NCI-H748 treated with DMSO at 0.1 percent for 48 hours (cell line): ENCODE results near the gene CBX2.

Experiments
- DNase-seq: peaks from one replicate; lab custom pipeline; 2025; lab: John Stamatoyannopoulos, UW

Gene CBX2

DNA sequence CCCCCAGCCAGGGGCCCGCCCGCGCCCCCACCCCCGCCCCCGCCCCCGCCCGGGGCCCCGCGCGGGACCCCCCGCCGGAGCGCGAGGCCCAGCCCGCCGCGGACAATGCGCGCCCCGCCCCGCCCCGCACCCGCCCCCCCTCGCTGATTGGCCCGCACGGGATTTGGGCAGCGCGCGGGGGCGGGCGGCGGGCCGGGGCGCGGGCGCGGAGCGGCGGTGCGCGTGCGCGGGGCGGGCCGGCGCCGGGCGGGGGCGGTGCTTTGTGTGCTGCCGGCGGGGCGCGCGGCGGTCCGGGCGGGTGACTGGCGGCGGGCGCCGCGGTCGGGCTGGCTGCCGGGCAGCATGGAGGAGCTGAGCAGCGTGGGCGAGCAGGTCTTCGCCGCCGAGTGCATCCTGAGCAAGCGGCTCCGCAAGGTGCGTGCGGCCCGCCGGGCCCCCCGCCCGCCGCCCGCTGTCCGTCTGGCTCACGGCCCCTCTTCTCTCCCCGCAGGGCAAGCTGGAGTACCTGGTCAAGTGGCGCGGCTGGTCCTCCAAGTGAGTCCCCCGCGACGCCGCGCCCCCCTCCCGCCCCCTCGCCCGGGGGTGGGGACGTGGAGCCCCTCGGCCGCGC lies at the start of gene CBX2:
Gene CBX2, plus strand, starts transcription at position 255 of the 610 bp plus-strand sequence. Its CDS starts 88 bp downstream, at position 343.
- peak; percentile 27 for DNase-seq

DNA sequence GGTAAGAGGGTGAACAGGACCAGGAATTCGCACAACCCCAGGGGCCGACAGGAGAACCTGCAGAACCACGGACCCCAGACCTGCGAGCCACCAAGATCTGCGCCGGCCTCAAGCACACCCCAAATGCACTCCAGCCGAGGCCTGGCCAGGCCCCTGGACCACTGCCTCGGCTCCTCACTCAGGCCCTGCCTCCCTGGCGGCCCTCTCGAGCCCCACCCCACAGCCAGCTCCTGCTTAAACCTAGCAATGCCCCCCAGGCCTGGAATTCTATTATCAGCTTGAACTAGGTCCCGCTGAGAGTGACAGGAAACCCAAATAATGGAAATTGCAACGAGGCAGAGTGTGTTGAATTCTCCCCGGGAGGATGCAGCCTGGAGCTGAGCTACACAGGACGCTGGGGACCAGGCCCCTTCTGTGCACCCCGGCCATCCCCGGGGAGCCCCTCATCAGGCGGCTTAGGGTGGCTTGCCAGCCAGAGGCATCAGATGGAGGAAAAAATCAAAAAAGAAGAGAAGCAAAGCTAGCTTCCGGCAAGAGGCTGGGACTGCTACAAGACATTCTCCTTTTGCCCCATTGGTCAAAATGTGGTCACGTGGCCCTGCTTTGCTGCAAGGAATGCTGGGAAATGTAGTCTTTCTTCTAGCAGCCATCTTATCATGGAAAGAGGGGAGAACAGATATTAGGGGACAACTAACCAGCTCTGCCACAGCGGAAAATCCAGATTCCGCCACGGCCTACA lies 49.6 kb upstream of the CBX2 start:
- DNase-seq, result no peak

DNA sequence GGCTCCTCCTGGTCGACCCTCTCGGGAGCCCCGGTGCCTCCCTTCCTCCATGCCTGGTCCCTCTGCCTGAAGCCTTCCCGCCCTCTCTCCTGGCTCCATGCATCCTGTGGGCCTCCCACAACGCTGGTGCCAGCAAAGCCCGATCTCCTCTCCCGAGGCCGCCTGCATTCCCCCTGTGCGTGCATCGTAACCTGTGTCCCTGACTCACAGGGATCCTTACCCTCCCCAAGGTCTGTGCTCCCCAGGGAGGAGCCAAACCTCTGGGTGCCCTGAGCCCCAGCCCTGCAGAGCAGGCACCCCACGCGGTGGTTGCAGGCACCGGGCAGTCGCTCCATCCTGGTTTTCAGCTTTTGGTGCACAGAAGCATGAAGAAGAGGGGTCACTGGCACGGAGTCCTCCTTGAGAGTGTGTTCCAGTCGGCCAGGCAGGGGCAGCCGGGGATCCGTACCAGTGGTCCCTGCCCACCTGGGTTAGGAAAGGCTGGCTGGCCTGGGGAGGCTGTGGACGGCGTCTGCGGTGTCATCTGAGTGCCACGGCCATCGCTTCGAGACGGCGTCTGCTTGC lies 49.0 kb upstream of the CBX2 start:
- no peak for DNase-seq

DNA sequence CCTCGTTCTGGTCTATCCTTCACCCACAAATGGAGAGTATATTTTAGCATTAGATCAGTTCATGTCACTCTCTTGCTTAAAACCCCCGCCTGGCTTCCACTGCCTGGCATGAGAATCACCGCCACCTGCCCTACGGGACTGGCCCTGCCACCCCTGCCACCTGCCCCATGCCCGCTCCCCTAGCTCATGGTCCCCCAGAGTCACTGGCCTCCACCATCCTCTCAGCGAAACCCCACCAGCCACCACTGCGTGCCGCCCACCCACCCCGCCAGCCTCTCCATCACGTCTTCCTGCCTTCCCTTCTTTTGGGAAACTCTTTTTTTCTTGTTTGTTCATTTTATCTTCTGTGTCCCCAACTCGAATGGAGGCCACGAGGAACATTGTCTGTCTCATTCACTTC lies 48.2 kb upstream of the CBX2 start:
- no peak for DNase-seq

DNA sequence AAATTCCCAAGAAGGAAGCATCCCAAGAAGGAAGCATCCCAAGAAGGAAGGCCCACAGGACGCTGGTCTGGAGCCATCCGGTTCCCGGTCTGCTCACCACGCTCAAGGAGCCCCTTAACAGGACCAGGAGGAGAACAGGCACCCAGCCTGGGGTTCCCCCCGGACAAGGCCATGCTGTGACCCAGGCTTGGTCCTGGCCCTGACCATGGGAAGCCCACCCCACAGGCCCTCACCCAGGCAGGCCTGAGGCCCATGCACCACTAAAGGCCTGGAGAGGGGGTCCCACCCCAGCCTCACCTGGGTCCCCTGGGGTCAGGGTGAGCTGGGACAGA lies 47.5 kb upstream of the CBX2 start:
- DNase-seq, result no peak

DNA sequence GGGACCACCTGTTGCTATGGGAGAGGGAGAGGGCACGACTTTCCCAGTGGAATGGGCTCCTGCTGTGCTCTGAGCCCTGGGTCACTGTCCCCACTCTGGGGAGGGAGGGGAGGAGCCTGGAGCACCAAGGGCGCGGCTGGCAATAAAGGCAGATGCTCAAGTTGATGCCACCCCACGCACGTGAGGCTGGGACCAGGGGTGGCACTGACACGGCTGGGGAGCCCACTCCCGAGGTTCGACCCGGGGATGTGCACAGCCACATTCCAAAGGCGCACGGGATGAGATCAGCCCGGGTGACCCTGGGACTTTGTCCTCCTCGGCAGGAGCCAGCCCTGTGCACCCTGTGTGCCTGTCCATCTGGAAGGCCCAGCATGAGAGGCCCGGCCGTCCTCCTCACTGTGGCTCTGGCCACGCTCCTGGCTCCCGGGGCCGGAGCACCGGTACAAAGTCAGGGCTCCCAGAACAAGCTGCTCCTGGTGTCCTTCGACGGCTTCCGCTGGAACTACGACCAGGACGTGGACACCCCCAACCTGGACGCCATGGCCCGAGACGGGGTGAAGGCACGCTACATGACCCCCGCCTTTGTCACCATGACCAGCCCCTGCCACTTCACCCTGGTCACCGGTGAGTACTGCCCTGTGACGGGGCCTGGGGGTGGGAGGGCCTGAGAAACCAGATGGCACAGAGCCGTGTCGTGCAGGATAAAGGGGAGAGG lies 47.0 kb upstream of the CBX2 start, which contains the start of gene ENPP7:
Gene ENPP7, plus strand, starts transcription at position 175 of the 715 bp plus-strand sequence. Its CDS starts 197 bp downstream, at position 372.
- DNase-seq, result no peak

DNA sequence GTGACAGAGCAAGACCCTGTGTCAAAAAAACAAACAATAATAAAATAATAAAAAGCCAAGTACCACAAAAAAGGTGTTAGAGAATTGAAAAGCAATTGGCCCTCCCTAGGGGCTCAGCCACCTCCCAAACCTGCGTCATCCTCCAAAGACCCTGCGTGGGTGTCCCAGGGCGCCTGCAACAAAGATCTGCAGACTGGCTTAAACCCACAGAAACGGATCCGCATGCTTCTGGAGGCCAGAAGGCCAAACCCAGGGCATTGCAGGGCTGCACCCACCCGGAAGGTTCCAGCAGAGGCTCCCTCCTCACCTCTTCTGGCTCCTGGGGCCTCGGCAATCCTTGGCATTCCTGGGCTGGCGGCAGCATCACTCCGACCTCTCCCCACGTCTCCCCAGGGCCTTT lies 45.7 kb upstream of the CBX2 start:
- DNase-seq, result no peak

DNA sequence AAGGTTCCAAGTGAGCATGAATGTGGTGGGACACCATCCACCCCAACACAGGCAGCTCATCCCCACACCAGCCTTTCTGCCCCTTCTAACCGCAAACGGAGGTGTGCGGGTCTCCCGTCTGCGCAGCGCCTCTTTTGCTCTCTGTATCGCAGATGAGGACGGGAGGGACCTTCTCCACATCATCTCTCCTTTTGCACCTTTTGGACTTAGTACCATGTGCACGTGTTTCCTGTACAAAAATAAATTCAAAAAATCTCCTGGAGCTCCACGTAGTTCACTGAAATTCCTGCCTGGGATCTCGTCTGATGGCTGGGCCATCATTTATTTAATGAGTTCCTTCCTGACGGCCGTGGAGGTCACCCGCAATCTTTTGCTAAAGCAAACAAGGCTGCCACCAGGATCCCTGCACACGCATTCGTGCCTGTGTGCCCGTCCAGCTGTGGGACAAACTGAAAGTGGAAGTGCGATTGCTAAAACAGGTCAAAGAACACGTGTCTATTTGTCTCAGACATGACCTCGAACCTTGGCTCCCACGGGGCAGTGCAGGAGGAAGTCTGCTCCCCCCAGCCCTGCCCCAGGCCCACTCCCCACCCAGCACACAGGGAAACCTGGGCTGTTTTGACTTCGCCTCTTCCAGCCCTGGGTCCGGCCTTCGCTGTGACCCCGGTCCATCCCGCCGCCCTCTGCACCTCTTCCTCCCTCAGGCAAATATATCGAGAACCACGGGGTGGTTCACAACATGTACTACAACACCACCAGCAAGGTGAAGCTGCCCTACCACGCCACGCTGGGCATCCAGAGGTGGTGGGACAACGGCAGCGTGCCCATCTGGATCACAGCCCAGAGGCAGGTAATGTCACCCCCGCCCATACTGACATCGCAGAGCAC lies 44.9 kb upstream of the CBX2 start:
- DNase-seq, result no peak

DNA sequence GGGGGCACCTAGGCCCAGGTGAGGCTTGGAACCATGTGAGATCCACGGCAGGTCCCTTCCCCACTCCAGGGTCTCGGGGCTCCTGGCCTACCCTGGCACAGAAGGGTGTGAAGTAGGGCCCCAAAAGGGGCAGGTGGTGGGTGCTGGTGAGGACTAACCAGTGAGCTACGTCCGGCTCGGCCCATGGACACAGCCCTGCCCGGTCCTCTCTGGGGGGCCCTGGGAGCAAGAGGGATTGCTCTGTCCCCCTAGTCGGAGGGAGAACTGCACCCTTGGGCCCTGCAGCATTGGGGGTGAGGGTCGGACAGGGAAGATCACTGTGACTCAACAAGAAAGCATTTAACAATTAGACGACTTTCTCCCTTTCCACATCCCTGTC lies 44.3 kb upstream of the CBX2 start:
- no peak for DNase-seq

DNA sequence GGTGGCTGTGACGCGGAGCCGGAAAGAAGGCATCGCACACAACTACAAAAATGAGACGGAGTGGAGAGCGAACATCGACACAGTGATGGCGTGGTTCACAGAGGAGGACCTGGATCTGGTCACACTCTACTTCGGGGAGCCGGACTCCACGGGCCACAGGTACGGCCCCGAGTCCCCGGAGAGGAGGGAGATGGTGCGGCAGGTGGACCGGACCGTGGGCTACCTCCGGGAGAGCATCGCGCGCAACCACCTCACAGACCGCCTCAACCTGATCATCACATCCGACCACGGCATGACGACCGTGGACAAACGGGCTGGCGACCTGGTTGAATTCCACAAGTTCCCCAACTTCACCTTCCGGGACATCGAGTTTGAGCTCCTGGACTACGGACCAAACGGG lies 42.9 kb upstream of the CBX2 start:
- DNase-seq, result no peak

DNA sequence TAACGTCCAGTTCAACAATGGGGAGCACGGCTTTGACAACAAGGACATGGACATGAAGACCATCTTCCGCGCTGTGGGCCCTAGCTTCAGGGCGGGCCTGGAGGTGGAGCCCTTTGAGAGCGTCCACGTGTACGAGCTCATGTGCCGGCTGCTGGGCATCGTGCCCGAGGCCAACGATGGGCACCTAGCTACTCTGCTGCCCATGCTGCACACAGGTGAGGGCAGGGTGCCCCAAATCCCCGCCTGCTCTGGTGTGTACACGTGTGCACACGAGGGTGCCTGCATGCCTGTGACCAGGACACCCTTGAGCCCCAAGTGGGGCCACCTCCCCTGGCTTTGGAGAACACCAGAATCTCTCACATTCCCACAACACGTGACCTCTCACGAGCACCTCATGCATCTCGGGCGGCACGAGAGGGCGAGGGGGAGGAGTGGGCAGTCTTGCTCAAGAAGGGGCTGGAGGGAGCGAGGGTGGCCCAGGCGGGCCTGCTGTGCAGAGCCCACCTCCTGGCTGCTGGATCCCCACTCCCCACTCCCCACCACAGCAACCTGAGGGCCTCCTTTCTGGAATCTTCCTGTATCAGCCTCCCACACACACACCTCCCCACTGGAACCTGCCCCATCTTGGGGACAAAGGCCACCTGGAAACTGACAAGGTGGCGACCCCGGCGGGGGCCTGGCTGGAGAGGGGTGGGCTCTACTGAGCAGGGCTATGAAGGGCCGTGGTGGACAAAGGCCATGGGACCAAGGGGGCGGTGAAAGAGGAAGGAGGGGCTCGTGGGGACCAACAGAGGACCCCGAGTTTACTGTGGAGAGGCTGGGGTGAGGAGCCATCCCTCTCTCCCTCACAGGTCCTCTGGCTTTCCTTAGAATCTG lies 40.7 kb upstream of the CBX2 start:
- DNase-seq, result no peak

DNA sequence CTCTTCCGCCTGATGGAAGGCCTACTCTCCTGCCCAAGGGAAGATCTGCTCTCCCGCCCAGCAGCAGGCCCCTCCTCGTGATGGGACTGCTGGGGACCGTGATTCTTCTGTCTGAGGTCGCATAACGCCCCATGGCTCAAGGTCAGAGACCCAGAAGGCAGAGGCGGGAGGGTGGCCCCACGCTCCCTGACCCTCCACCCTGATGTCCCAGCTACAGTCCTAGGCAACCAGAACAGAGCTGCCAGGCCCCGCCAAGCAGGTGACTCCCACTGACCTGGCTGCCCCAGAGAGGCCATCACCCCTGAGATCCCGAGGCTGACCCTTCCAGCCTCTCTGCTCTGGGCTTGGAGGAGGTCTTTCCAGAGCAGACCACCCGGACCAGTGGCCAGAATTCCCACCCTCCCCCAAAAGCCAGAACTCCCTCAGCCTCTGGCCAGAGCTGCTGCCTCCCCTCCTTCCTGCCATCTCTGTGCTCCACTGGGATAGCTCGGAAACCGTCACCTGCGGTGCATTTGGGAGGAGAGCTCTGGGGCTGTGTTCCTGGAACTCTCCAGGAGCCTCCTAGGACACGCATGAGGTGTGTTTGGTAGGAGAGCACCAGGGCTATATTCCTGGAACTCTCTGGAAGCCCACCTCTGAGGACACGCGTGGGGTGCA lies 39.9 kb upstream of the CBX2 start:
- DNase-seq, result no peak

DNA sequence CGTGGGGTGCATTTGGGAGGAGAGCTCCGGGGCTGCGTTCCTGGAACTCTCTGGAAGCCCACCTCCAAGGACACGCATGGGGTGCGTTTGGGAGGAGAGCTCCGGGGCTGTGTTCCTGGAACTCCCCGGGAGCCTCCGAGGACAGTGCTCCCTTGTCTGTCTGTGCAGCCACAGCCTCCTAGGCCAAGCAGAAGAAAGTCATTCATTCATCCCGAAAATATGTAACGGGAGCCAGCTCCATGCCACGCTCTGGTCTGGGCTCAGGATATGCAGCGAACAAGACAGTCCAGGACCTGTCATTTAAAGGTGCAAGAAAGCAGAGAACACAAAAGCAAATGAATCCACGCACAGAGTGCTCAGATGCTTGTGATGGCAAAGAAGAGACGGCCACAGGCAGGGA lies 39.3 kb upstream of the CBX2 start:
- no peak for DNase-seq

DNA sequence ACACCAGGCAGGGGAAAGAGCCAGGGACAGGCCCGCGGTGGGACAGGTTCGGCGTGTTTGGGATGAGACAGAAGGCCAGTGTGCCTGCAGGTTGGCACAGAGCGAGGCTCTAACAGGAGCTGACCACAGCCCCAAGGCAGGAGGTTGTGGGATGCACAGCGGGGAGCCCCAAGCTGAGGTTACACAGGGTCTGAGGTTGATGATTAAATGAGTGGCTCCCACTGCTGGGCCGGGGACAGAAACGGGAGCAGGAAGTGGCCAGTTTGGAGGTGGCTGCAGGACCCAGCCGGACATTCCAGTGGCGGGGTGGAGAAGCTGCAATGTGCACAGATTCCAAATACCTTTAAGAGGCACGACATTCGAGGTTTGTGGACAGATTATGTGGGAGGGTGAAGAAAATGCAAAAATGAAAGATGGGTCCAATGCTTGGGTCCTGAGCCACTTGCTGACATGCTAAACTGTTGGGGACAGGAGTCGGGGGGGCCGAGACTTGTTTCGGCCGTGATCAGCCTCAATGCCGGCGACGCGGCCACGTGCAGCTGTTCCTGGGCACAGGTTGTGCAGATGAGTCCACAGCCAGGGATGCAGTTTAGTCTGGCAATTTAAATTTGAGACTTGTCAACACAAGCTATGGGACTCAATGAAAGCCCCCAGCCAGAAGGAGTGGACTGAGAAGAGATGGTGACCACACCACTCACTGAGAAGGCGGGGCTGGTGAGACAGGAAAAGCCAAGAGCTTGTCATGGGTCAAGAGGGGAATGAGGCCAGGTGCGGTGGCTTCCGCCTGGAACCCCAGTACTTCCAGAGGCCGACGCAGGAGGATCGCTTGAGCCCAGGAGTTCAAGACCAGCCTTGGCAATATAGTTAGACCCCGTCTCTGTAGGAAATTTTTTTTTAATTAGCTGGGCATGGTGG lies 38.5 kb upstream of the CBX2 start:
- DNase-seq, result no peak

DNA sequence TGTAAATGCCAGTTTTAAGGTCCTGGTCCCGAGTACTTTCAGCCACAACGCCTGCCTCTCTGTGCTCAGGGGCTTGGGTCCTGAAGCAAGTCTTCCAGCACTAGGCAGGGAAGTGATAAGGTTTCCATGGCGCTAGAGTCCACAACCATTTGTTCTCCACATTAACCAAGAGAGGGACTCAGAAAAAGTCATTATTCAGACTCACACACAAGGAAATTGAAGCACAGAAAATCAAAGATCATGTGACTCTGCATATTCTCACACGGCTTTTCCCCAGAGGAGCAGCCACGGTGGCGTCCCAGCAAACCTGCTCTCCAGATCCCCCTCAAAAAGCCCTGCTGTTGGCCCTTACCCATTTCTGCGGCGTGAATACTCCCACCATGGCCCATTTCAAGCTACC lies 37.5 kb upstream of the CBX2 start:
- peak; percentile 6 for DNase-seq

DNA sequence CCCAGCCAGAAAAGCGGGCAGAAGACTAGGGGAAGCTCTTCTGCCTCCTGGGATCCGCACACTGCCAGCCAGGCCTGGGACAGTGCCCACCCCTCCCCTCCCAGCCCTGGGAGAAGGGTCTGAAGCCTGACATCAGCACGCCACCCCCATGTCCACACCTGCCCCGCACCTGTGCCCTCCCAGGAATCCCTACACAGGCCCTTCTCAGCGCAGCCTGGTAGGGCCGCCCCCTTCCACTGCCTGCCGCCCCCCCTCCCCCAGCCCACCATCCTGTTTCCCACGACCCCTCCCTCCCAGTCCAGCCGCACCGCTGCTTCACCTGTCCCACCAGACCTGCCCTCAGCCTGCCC lies 36.6 kb upstream of the CBX2 start:
- DNase-seq, result no peak

DNA sequence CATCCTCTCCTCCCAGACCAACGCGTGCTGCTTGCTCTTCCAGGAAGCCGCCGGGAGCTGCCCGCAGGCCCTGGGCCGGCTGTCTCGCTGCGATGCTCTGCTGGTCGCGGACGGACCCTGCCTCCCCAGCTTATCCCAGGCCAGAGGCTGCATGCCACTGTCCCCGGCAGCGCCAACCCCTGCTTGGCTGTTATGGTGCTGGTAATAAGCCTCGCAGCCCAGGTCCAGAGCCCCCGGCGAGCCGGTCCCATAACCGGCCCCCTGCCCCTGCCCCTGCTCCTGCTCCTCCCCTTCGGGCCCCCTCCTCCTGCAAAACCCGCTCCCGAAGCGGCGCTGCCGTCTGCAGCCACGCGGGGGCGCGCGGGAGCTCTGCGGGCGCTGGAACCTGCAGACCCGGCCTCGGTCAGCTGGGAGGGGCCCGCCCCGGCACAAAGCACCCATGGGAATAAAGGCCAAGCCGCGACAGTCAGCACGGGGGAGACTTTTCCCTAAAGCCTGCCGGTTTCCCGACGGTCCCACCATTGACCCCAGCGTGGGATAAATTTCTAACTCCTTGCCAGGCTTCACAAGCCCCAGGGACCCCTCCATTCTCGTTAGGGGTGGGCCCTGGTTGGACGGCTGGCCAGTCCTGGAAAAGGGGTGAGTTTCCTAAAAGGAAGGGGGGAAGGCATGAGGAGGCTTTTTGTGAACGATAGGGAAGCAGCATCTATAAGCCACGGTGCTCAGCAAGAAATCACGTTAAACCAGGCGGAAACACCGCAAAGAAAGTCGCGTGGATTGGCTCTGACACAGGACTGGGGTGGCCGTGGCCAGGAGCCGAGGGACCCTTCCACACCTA lies 36.0 kb upstream of the CBX2 start:
- DNase-seq, result peak; percentile 24

DNA sequence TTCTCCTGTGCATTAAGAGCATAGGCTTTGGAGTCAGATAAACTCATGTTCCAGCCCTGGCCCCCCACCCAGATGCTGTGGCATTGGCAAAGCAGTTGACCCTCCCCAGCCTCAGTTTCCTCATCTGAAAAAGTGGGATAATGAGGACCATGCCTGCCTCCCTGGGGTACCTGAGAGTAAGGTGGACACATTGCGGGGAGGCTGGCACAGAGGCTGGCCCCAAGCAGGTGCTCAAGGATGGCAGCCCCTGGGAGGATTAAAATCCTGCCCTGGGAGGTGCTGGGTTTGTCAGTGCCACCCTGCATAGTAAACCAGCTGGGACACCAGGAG lies 35.4 kb upstream of the CBX2 start:
- no peak for DNase-seq
